Heart left ventricle (tissue), 13 donors: Measurements from ENCODE around the gene GRK3.

Source experiments
- POLR2A ChIP-seq, 2 donors: fragments of 450-650 bp; IDR thresholded peaks; one replicate each; pipeline ENCODE4 v1.6.1; 2017; ENCODE audit warnings: antibody characterized with exemption in 2 of 2, mild to moderate bottlenecking in 2 of 2, moderate library complexity in 2 of 2
- TF ChIP-seq, protein P1 (sequence below), 12 donors: fragments of 200-600 bp; sonication (generic) in 4 of 12; IDR thresholded peaks; one replicate each; pipeline versions ENCODE4 v1.5.0 to v1.8.0; 2018 to 2022; ENCODE audit warnings: antibody characterized with exemption in 12 of 12, mild to moderate bottlenecking in 5 of 12
- donor health status: ischemic (EF 13 %, LVEDD 7.1; RV severe dilation, severe dysfunction).
- donor health status: DM: no; HTN: yes; CAD: no.
- donor health status: DM: no; HTN: no; CAD: no.
- donor health status: ischemic (EF 25% LVEDD 6.9; RV normal size, moderate dysfunction).
- donor health status: ischemic (EF 25% LVEDD 5.7; RV mildly dilated, moderate dysfunction).
- donor health status: ischemic (EF 35%, LVEDD 5.7; RV mildly dilated, moderate dysfunction).
- donor health status: nonischemic (EF 11% LVEDD 7.7; RV severe dilation, severe dysfunction).
- donor health status: DM: yes; HTN: yes; CAD: no.
- donor health status: PGD.
- donor health status: ischemic (EF 29% LVEDD 5.4; RV normal size, mild dysfunction).
- donor health status: nonischemic (EF 23%, LVEDD 6.1; RV moderate dilation, normal function).

DNA sequence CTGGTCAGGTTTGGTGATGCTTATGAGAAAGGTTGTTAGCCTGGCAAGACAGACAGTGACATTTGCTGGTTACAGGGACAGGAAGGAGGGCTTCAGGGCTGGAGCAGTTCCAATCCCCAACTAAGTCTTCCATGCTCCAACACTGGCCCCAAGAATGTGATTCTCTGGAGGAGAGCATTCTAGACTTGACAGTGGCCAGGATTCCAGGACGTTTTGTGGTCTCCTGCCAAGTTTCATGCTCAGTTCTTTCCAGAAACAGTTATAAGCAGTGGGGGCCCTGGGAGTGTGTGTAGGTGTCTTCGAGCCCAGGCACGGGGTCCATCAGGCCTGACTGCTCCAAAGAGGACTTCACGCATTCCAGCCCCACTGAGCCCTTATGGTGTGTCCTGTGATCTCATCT lies 8.9 kb upstream of the GRK3 start:
- TF ChIP-seq, protein P1, sequence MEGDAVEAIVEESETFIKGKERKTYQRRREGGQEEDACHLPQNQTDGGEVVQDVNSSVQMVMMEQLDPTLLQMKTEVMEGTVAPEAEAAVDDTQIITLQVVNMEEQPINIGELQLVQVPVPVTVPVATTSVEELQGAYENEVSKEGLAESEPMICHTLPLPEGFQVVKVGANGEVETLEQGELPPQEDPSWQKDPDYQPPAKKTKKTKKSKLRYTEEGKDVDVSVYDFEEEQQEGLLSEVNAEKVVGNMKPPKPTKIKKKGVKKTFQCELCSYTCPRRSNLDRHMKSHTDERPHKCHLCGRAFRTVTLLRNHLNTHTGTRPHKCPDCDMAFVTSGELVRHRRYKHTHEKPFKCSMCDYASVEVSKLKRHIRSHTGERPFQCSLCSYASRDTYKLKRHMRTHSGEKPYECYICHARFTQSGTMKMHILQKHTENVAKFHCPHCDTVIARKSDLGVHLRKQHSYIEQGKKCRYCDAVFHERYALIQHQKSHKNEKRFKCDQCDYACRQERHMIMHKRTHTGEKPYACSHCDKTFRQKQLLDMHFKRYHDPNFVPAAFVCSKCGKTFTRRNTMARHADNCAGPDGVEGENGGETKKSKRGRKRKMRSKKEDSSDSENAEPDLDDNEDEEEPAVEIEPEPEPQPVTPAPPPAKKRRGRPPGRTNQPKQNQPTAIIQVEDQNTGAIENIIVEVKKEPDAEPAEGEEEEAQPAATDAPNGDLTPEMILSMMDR (IDR thresholded peaks at IDR 0.05) = no peak
- TF ChIP-seq POLR2A (IDR thresholded peaks at IDR 0.05) = no peak
